Measurements from ENCODE around the gene DOCK9. TPM values are rescaled to one million over a fixed set of nuclear protein-coding genes. Genes with fewer than 3 reads are reported as not detected.
A peak's percentile ranks its signal among the peaks of the same experiment; 100 is the strongest.

Gene DOCK9
- polyA plus RNA-seq, 3 donors, result 0.01 TPM; not detected in 2

- Histone ChIP-seq H3K4me2 (replicated peaks; ENCODE audit: extremely low read depth, low read length, poor library complexity, severe bottlenecking) (no peak overlapping the region), H4K20me1 (ENCODE audit: insufficient read depth, low read length) (no peaks in the 10 kb centered on the region), H2AFZ (ENCODE audit: insufficient read depth, low read depth, low read length, poor library complexity, severe bottlenecking) (no peak overlapping the region), H3K36me3 (replicated peaks in 1 of 2; ENCODE audit: control insufficient read depth in 1 of 2, insufficient read depth in 2 of 2, low read length in 2 of 2) (no peaks in the 10 kb centered on the region), H3K27ac (ENCODE audit: low read depth in 1 of 2, low read length in 2 of 2) (no peak overlapping the region), H3K4me1 (ENCODE audit: control insufficient read depth in 1 of 2, insufficient read depth in 2 of 2, low read length in 2 of 2) (peaks cover 0 to 5% of the 10 kb centered on the region in 2 donors), H3K9ac (ENCODE audit: insufficient read depth, low read length, poor library complexity, severe bottlenecking) (no peak overlapping the region), H3K27me3 (ENCODE audit: control insufficient read depth in 2 of 2, insufficient read depth in 2 of 2, low read length in 2 of 2) (peaks cover 0 to 3% of the 10 kb centered on the region in 2 donors), H3K9me3 (replicated peaks in 1 of 2; ENCODE audit: control insufficient read depth in 1 of 2, insufficient read depth in 1 of 2, low read length in 2 of 2) (no peaks in the 10 kb centered on the region), H3K79me2 (ENCODE audit: insufficient read depth, low read length) (no peaks in the 10 kb centered on the region), H3K4me3 (replicated peaks in 1 of 3; ENCODE audit: low read depth in 2 of 3, low read length in 3 of 3) (no peak overlapping the region)
- H3K4me3 Mint-ChIP-seq, result peak overlapping the region in 1 of 2 donors; percentile 6
- no peak overlapping the region for H3K27ac Mint-ChIP-seq
- H3K36me3 Mint-ChIP-seq, result no peaks in the 10 kb centered on the region
- peaks cover 9% of the 10 kb centered on the region for H3K4me1 Mint-ChIP-seq
- peak in 1 of 3 donors; percentile 15 for DNase-seq
- intact Hi-C loops (cut with micrococcal nuclease), result no loop called here
- TF ChIP-seq, protein P1, sequence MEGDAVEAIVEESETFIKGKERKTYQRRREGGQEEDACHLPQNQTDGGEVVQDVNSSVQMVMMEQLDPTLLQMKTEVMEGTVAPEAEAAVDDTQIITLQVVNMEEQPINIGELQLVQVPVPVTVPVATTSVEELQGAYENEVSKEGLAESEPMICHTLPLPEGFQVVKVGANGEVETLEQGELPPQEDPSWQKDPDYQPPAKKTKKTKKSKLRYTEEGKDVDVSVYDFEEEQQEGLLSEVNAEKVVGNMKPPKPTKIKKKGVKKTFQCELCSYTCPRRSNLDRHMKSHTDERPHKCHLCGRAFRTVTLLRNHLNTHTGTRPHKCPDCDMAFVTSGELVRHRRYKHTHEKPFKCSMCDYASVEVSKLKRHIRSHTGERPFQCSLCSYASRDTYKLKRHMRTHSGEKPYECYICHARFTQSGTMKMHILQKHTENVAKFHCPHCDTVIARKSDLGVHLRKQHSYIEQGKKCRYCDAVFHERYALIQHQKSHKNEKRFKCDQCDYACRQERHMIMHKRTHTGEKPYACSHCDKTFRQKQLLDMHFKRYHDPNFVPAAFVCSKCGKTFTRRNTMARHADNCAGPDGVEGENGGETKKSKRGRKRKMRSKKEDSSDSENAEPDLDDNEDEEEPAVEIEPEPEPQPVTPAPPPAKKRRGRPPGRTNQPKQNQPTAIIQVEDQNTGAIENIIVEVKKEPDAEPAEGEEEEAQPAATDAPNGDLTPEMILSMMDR (IDR thresholded peaks at IDR 0.05), result no peak
- H3K27me3 Mint-ChIP-seq (ENCODE audit: low read depth in 3 of 3), result peaks cover 3 to 14% (median 7%) of the 10 kb centered on the region in 3 donors
- peaks cover 0 to 3% (median 0%) of the 10 kb centered on the region in 7 donors for H3K9me3 Mint-ChIP-seq
- 88% methylated on average over 1 of the region's 3 CpGs for WGBS (ENCODE audit: insufficient coverage)
Observed at GRCh38 chr13:98909016-98909415, 68.8 kb downstream of the DOCK9 start.

GRCh38 chr13:98906746-98907502 is 70.9 kb downstream of the DOCK9 start:
- Histone ChIP-seq H3K79me2 (ENCODE audit: insufficient read depth, low read length) (no peaks in the 10 kb centered on the region), H3K27me3 (ENCODE audit: control insufficient read depth in 2 of 2, insufficient read depth in 2 of 2, low read length in 2 of 2) (peaks cover 0 to 2% of the 10 kb centered on the region in 2 donors), H3K9ac (ENCODE audit: insufficient read depth, low read length, poor library complexity, severe bottlenecking) (no peak overlapping the region), H3K36me3 (replicated peaks in 1 of 2; ENCODE audit: control insufficient read depth in 1 of 2, insufficient read depth in 2 of 2, low read length in 2 of 2) (no peaks in the 10 kb centered on the region), H3K9me3 (replicated peaks in 1 of 2; ENCODE audit: control insufficient read depth in 1 of 2, insufficient read depth in 1 of 2, low read length in 2 of 2) (no peaks in the 10 kb centered on the region), H3K4me1 (ENCODE audit: control insufficient read depth in 1 of 2, insufficient read depth in 2 of 2, low read length in 2 of 2) (peaks cover 0 to 5% of the 10 kb centered on the region in 2 donors), H3K4me2 (replicated peaks; ENCODE audit: extremely low read depth, low read length, poor library complexity, severe bottlenecking) (no peak overlapping the region), H3K4me3 (replicated peaks in 1 of 3; ENCODE audit: low read depth in 2 of 3, low read length in 3 of 3) (no peak overlapping the region), H4K20me1 (ENCODE audit: insufficient read depth, low read length) (no peaks in the 10 kb centered on the region), H3K27ac (ENCODE audit: low read depth in 1 of 2, low read length in 2 of 2) (no peak overlapping the region), H2AFZ (ENCODE audit: insufficient read depth, low read depth, low read length, poor library complexity, severe bottlenecking) (no peak overlapping the region)
- intact Hi-C loops (cut with micrococcal nuclease), result no loop called here
- 93% methylated on average over 3 of the region's 8 CpGs for WGBS (ENCODE audit: insufficient coverage)
- no peak for DNase-seq
- Mint-ChIP-seq H3K27ac (peak overlapping the region in 1 of 7 donors; percentile 54), H3K4me1 (peaks cover 7% of the 10 kb centered on the region), H3K9me3 (peaks cover 0 to 3% (median 0%) of the 10 kb centered on the region in 7 donors), H3K36me3 (no peaks in the 10 kb centered on the region), H3K27me3 (ENCODE audit: low read depth in 3 of 3) (peaks cover 3 to 17% (median 7%) of the 10 kb centered on the region in 3 donors), H3K4me3 (no peak overlapping the region)
- TF ChIP-seq, protein P1 (IDR thresholded peaks at IDR 0.05), result no peak

All from CD14-positive monocyte (primary cell).